Adrenal gland (tissue), 12 donors: ENCODE data around the gene ZNF621. TPM values are rescaled to one million over a fixed set of nuclear protein-coding genes. Genes with fewer than 3 reads are reported as not detected.

Experiments
- DNase-seq, 7 donors: peaks; one replicate each; pipeline ENCODE4 v3.0.0-alpha.2; 2019 to 2020
- H3K27ac ChIP-seq, 5 donors: fragments of 200-600 bp; sonication (generic) in 4 of 5; 1 replicate in 3 of 5; 2 replicates in 2 of 5; pipeline versions ENCODE4 v1.5.1 to v1.8.0; 2016 to 2020; ENCODE audit warnings: mild to moderate bottlenecking in 1 of 5
- H3K27me3 ChIP-seq: fragments of 200-600 bp; 2 replicates; pipeline ENCODE4 v1.8.0; 2021
- H3K36me3 ChIP-seq, 2 donors: fragments of 200-600 bp; replicated peaks in 1 of 2; 1 replicate in 1 of 2; 2 replicates in 1 of 2; pipeline versions ENCODE4 v1.5.1 to v1.8.0; 2018 to 2022
- H3K4me1 ChIP-seq, 2 donors: fragments of 200-600 bp; replicated peaks in 1 of 2; 1 replicate in 1 of 2; 2 replicates in 1 of 2; pipeline versions ENCODE4 v1.5.1 to v1.8.0; 2018 to 2021
- H3K4me3 ChIP-seq, 4 donors: fragments of 200-600 bp; sonication (generic) in 3 of 4; one replicate each; pipeline ENCODE4 v1.5.1; 2016 to 2018
- H3K9me3 ChIP-seq, 3 donors: fragments of 200-600 bp; sonication (generic) in 1 of 3; replicated peaks in 1 of 3; 1 replicate in 2 of 3; 2 replicates in 1 of 3; pipeline versions ENCODE4 v1.5.1 to v1.8.0; 2016 to 2021
- CTCF ChIP-seq, 6 experiments: fragments of 450-650 bp in 4 of 6; fragments of 200-600 bp in 2 of 6; sonication (generic) in 1 of 6; IDR thresholded peaks; 1 replicate in 5 of 6; 2 replicates in 1 of 6; pipeline versions ENCODE4 v1.5.1 to v1.8.0; 2016 to 2021; ENCODE audit warnings: antibody characterized with exemption in 6 of 6, mild to moderate bottlenecking in 2 of 6, moderate library complexity in 1 of 6
- POLR2A ChIP-seq, 2 donors: fragments of 450-650 bp; IDR thresholded peaks; one replicate each; pipeline ENCODE4 v1.6.1; 2017; ENCODE audit warnings: antibody characterized with exemption in 2 of 2, mild to moderate bottlenecking in 2 of 2, moderate library complexity in 1 of 2
- WGBS, 4 donors: extraction: QIAGEN DNeasy Blood & Tissue Kit in 2 of 4; methylation state at CpG; one replicate each; pipeline versions ENCODE4 v1.1.5 to v1.1.7; 2013 to 2017; 5-methylcytosine and 5-hydroxymethylcytosine counted together
- intact Hi-C, 2 donors: fragments of 100-400 bp; cut with DNase I; formaldehyde crosslinking; loops; one replicate each; pipeline versions ENCODE4 v1.14.1 to v1.15.0; 2022 to 2023
- polyA plus RNA-seq, 3 donors: library from polyadenylated mRNA; stranded (reverse); fragments of 200-250 nt in 2 of 3; fragments of 350-450 nt in 1 of 3; fragmentation: Illumina TruSeq in 1 of 3; extraction: RNeasy Lipid Tissue Mini Kit (QIAGEN cat#74804) in 1 of 3; gene quantifications; one replicate each; pipeline ENCODE4 v1.2.3, GENCODE V29; 2013 to 2014
- total RNA-seq, 9 donors: library from RNA; depleted of rRNA in 4 of 9; stranded (reverse); fragments of >200 nt in 4 of 9; fragments of 120-200 nt in 1 of 9; fragmentation: NEBNext Ultra II Directional in 1 of 9; extraction: Animal tissue kit (Norgen Biotek cat#: 25700) in 1 of 9; gene quantifications; one replicate each; pipeline versions ENCODE4 v1.1.0 to v1.2.4, GENCODE V29; 2013 to 2023
- donor health status: healthy with polysubstance abuse.
- donor health status: Bipolar disorder and iron deficiency.
- donor health status: DM: yes; HTN: yes; CAD: no.
- donor health status: DM: no; HTN: no; CAD: no.
- donor health status: DM: no; HTN: no; CAD: no.
- donor health status: DM: yes; HTN: yes; CAD: no.

The ZNF621 gene
- total and polyA plus RNA-seq, 12 donors: 9.1 to 30.1 (median 17.2) TPM

- no peak for DNase-seq
- Histone ChIP-seq H3K27me3 (no peaks in the 10 kb centered on the region), H3K4me1 (peaks cover 3 to 9% of the 10 kb centered on the region in 2 donors), H3K4me3 (no peak overlapping the region), H3K9me3 (no peaks in the 10 kb centered on the region), H3K36me3 (no peaks in the 10 kb centered on the region), H3K27ac (no peak overlapping the region)
- intact Hi-C loops: no loop called here
- WGBS, 4 donors: 86 to 100% (median 95%) methylated on average over 1 of the region's 1 CpG
- TF ChIP-seq CTCF (IDR thresholded peaks at IDR 0.05) (no peak), POLR2A (IDR thresholded peaks at IDR 0.05) (no peak)
Observed at GRCh38 chr3:40499952-40500351, 24.8 kb upstream of the ZNF621 start.

- Histone ChIP-seq H3K27me3 (no peaks in the 10 kb centered on the region), H3K36me3 (no peaks in the 10 kb centered on the region), H3K4me1 (peaks cover 15 to 17% of the 10 kb centered on the region in 2 donors), H3K4me3 (no peak overlapping the region), H3K9me3 (no peaks in the 10 kb centered on the region), H3K27ac (no peak overlapping the region)
- 90 to 100% (median 95%) methylated on average over 2 of the region's 2 CpGs for WGBS, 4 donors
- TF ChIP-seq CTCF (IDR thresholded peaks at IDR 0.05) (no peak), POLR2A (IDR thresholded peaks at IDR 0.05) (no peak)
- no peak for DNase-seq
- intact Hi-C loops: no loop called here
Observed at GRCh38 chr3:40502034-40502433, 22.7 kb upstream of the ZNF621 start.

- Histone ChIP-seq H3K4me1 (peaks cover 15 to 17% of the 10 kb centered on the region in 2 donors), H3K27me3 (no peaks in the 10 kb centered on the region), H3K9me3 (no peaks in the 10 kb centered on the region), H3K27ac (peak overlapping the region; percentile 45 to 89 (median 77)), H3K4me3 (peak overlapping the region in 1 of 4 donors; percentile 69), H3K36me3 (no peaks in the 10 kb centered on the region)
- WGBS, 4 donors: 44 to 60% (median 47%) methylated on average over 5 of the region's 5 CpGs
- intact Hi-C loops: no loop called here
- DNase-seq: peak; percentile 68 to 91 (median 88)
- TF ChIP-seq CTCF (IDR thresholded peaks at IDR 0.05) (no peak), POLR2A (IDR thresholded peaks at IDR 0.05) (peak in 1 of 2 donors; percentile 47)
Observed at GRCh38 chr3:40504636-40505430, 19.9 kb upstream of the ZNF621 start.

- Histone ChIP-seq H3K36me3 (no peaks in the 10 kb centered on the region), H3K27ac (peak within 1 kb of the TSS; percentile 56 to 89 (median 77)), H3K4me1 (peaks cover 15 to 17% of the 10 kb centered on the region in 2 donors), H3K4me3 (peak within 1 kb of the TSS; percentile 23 to 69 (median 48)), H3K27me3 (no peaks in the 10 kb centered on the region), H3K9me3 (no peaks in the 10 kb centered on the region)
- intact Hi-C loops: no loop called here
- peak; percentile 81 to 92 (median 85) for DNase-seq
- TF ChIP-seq POLR2A (IDR thresholded peaks at IDR 0.05) (peak; percentile 42 to 78), CTCF (IDR thresholded peaks at IDR 0.05) (no peak)
- WGBS, 4 donors: 4 to 5% (median 5%) methylated on average over 15 to 44 of the region's 44 CpGs
Observed at GRCh38 chr3:40505599-40506462, 18.9 kb upstream of the ZNF621 start, which contains the start of gene ZNF620. Gene ZNF620 (plus strand): TSS chr3:40506039. CDS start chr3:40506353, 314 bp downstream.
